22Rv1 (cell line): ENCODE measurements around the gene GPD1.

ENCODE experiments used
- ZFX ChIP-seq: fragments of 450-650 bp; IDR thresholded peaks from 2 replicates; pipeline ENCODE4 v1.6.1; 2017; ENCODE audit warnings: antibody characterized with exemption, borderline replicate concordance
- TF ChIP-seq, protein P1 (sequence below): fragments of 450-650 bp; IDR thresholded peaks from 2 replicates; pipeline ENCODE4 v1.5.1; 2017; ENCODE audit warnings: mild to moderate bottlenecking

DNA sequence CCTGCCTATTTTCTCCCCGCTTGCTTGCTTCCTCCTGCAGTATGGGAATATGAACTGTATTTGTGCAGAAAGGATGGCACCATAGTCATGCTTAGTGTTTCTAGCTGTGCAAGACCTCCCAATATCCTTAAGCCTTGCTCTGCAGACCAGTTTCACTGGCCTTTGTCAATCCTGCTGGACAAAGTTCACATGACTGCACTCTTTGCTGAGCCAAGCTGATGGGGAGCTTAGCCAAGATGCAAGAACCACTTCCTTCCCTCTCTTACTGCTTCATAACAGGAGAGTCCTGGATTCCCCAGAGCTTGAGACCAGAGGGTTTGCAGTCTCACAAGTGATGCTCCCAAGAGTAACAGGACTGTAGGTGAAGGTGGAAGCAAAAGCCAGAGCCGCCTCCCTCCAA, 42.6 kb upstream of the GPD1 start:
- TF ChIP-seq, protein P1, sequence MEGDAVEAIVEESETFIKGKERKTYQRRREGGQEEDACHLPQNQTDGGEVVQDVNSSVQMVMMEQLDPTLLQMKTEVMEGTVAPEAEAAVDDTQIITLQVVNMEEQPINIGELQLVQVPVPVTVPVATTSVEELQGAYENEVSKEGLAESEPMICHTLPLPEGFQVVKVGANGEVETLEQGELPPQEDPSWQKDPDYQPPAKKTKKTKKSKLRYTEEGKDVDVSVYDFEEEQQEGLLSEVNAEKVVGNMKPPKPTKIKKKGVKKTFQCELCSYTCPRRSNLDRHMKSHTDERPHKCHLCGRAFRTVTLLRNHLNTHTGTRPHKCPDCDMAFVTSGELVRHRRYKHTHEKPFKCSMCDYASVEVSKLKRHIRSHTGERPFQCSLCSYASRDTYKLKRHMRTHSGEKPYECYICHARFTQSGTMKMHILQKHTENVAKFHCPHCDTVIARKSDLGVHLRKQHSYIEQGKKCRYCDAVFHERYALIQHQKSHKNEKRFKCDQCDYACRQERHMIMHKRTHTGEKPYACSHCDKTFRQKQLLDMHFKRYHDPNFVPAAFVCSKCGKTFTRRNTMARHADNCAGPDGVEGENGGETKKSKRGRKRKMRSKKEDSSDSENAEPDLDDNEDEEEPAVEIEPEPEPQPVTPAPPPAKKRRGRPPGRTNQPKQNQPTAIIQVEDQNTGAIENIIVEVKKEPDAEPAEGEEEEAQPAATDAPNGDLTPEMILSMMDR: no peak
- no peak for TF ChIP-seq ZFX
